ENCODE results near the gene PPP1R9A. TPM values are rescaled to one million over a fixed set of nuclear protein-coding genes. Genes with fewer than 3 reads are reported as not detected.

PPP1R9A gene
- polyA plus RNA-seq, 1 donor (not counting 4 experiments of a cell fraction or from before 2014, with no cell fraction given), result 0.01 TPM

DNA sequence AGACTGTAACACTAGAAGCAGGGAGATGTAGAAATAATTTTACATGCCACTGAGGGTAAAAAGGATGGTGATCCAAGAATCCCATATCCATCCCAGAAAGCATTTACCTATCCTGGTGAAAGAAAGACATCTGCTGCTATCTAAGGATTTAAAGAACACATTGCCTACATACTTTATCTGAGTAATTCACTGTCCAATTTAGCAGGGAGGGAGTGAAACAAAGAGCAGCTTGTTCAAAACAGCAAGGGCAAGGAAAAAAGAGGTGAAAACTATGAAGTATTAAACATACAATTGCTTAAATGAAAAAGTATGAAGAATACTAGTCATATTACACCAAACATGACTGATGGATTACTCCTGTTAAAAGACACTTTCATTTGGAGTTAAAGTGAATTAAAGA, 206.2 kb downstream of the PPP1R9A start:
- DNase-seq (ENCODE audit: low read depth, low spot score) (no peak), FAIRE-seq (no peak)
- Histone ChIP-seq H3K9me1 (ENCODE audit: control insufficient read depth, extremely low read depth, insufficient read depth, low read length) (no peaks in the 10 kb centered on the region), H3K27me3 (ENCODE audit: control insufficient read depth, extremely low read depth, insufficient read depth, low read length) (no peaks in the 10 kb centered on the region), H3K9ac (ENCODE audit: control insufficient read depth, extremely low read depth, insufficient read depth, low read length) (no peak overlapping the region), H3K9me3 (ENCODE audit: control insufficient read depth, low read depth, low read length) (no peaks in the 10 kb centered on the region), H3K4me2 (ENCODE audit: control insufficient read depth, extremely low read depth, insufficient read depth, low read depth, low read length) (no peak overlapping the region), H2AFZ (ENCODE audit: control insufficient read depth, low read length) (no peak overlapping the region), H3K4me1 (ENCODE audit: control insufficient read depth, extremely low read depth, insufficient read depth, low read length) (no peaks in the 10 kb centered on the region), H3K36me3 (ENCODE audit: control insufficient read depth in 2 of 2, extremely low read depth in 1 of 2, insufficient read depth in 2 of 2, low read length in 2 of 2) (no peaks in the 10 kb centered on the region), H4K20me1 (ENCODE audit: control insufficient read depth, extremely low read depth, insufficient read depth, low read length) (no peaks in the 10 kb centered on the region), H3K27ac (ENCODE audit: control insufficient read depth, insufficient read depth, low read length) (no peak overlapping the region), H3K4me3 (ENCODE audit: control insufficient read depth in 2 of 3, extremely low read depth in 1 of 3, insufficient read depth in 2 of 3, low read depth in 1 of 3, low read length in 3 of 3) (no peak overlapping the region), H3K79me2 (ENCODE audit: control insufficient read depth, insufficient read depth, low read length) (no peaks in the 10 kb centered on the region)
- dilution Hi-C loops (cut with MboI; ENCODE audit: extremely low pct_ligation_motif_present, low sequenced_read_pairs), result no loop called here
- TF ChIP-seq CTCF (optimal IDR thresholded peaks at IDR 0.05 in 1 of 3, IDR thresholded peaks at IDR 0.05 in 1 of 3, conservative IDR thresholded peaks at IDR 0.05 in 1 of 3; ENCODE audit: extremely low read depth in 1 of 3, insufficient read depth in 2 of 3, low read length in 3 of 3) (no peak), EZH2 (IDR thresholded peaks at IDR 0.05; ENCODE audit: low read length) (no peak)

- dilution Hi-C loops (cut with MboI; ENCODE audit: extremely low pct_ligation_motif_present, low sequenced_read_pairs), result no loop called here
- H3K9me1 ChIP-seq (ENCODE audit: control insufficient read depth, extremely low read depth, insufficient read depth, low read length), result no peaks in the 10 kb centered on the region
- no peaks in the 10 kb centered on the region for H3K4me1 ChIP-seq (ENCODE audit: control insufficient read depth, extremely low read depth, insufficient read depth, low read length)
- H3K4me2 ChIP-seq (ENCODE audit: control insufficient read depth, extremely low read depth, insufficient read depth, low read depth, low read length), result no peak overlapping the region
- no peaks in the 10 kb centered on the region for H3K36me3 ChIP-seq (ENCODE audit: control insufficient read depth in 2 of 2, extremely low read depth in 1 of 2, insufficient read depth in 2 of 2, low read length in 2 of 2)
- H3K9ac ChIP-seq (ENCODE audit: control insufficient read depth, extremely low read depth, insufficient read depth, low read length), result no peak overlapping the region
- FAIRE-seq (no peak), DNase-seq (ENCODE audit: low read depth, low spot score) (no peak)
- H4K20me1 ChIP-seq (ENCODE audit: control insufficient read depth, extremely low read depth, insufficient read depth, low read length), result no peaks in the 10 kb centered on the region
- no peak for TF ChIP-seq CTCF (optimal IDR thresholded peaks at IDR 0.05 in 1 of 3, IDR thresholded peaks at IDR 0.05 in 1 of 3, conservative IDR thresholded peaks at IDR 0.05 in 1 of 3; ENCODE audit: extremely low read depth in 1 of 3, insufficient read depth in 2 of 3, low read length in 3 of 3)
- no peak for TF ChIP-seq EZH2 (IDR thresholded peaks at IDR 0.05; ENCODE audit: low read length)
- no peaks in the 10 kb centered on the region for H3K27me3 ChIP-seq (ENCODE audit: control insufficient read depth, extremely low read depth, insufficient read depth, low read length)
- no peak overlapping the region for H2AFZ ChIP-seq (ENCODE audit: control insufficient read depth, low read length)
- no peaks in the 10 kb centered on the region for H3K9me3 ChIP-seq (ENCODE audit: control insufficient read depth, low read depth, low read length)
- no peak overlapping the region for H3K27ac ChIP-seq (ENCODE audit: control insufficient read depth, insufficient read depth, low read length)
- no peak overlapping the region for H3K4me3 ChIP-seq (ENCODE audit: control insufficient read depth in 2 of 3, extremely low read depth in 1 of 3, insufficient read depth in 2 of 3, low read depth in 1 of 3, low read length in 3 of 3)
- H3K79me2 ChIP-seq (ENCODE audit: control insufficient read depth, insufficient read depth, low read length), result no peaks in the 10 kb centered on the region
These were observed 218.8 kb downstream of the PPP1R9A start for GRCh38 chr7:95126053-95126709.

All from keratinocyte (primary cell).